ELR (cell line): ENCODE measurements around the gene TRAPPC8.
"Not testable (repeated sequence)": the region's sequence is repeated elsewhere in the genome, so short reads cannot be mapped to it uniquely, and the experiment has no call there.

Experiments
- DNase-seq: peaks from one replicate; pipeline ENCODE4 v3.0.0-alpha.2; 2015; ENCODE audit warnings: low read depth

The TRAPPC8 gene

DNA sequence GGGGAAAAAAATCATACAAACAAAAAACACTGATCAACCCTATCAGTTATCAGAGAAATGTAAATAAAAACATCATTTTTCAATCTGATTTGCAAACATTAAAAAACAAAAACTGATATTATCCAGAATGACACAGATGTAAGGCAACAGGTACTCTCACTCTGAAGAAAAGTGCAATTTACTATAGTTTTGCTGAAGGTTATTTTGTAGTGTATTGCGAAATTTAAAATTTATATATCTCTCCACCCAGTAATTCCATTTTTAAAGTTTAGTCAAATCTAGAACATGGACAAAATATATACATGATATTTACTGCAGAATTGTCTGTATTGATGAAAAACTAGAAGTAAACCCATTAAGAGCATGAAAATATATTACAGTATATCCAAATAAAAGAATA is 79.8 kb downstream of the TRAPPC8 start:
- DNase-seq, result no peak

DNA sequence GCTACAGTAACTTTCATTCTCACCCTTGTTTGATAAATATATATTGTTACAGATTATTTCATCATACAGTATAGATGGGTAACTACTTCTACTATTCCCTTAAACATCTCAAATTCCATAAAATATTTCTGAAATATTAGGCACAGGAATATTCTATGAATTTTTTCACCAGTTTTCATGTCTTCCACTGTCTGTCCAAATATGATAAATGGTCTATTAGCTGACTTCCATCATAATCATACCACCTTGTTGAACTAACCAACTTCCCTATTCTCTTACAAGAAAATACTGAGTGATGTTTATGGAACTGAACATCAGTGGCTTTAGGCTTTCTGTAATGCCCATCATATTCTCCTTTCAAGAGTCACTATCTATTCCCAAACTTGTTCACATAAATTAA is 82.4 kb downstream of the TRAPPC8 start:
- no peak for DNase-seq

DNA sequence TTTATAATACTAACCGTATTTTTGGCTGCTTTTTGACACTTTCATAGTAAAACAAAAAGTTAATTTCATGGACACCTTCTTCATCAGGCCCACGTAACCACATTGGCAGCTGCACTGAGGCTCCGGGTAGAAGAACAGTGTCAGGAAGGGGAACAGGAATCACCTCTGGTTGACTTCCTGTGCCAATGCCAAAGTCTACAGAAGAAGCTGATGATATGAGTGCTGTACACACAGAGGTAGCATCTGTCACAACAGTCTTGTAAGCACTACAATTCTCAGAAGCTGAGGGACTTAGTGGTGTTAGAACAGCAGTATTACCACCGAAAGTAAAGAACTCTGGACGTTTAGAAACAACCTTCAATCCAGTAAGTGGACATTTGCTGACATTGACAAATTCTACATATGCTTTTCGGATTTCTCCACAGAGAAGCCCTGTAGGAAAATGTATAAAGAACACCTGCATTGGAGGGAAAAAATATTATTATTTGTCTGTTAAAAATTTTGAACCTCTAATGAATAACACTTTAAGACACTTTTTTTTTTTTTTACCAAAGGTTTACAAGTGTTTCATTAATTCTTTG is 85.3 kb downstream of the TRAPPC8 start:
- no peak for DNase-seq

DNA sequence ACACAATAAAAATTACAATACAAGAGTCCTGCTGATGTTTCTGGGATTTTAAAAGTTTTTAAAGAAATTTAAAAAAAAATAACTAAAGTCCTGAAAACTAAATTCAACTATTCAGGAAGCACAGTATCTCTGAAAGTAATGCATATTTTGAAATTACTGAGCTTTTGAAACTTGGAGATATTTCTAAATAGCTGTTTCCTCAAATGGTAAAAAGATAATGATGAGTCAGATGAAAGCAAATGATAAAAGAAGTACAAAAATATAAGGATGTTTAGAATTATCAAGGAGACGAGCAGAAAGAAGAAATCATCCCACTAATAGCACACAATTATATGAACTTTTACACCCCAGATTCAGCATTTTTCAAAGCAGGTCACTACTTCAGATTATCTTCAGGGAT is 92.1 kb downstream of the TRAPPC8 start:
- DNase-seq, result no peak

DNA sequence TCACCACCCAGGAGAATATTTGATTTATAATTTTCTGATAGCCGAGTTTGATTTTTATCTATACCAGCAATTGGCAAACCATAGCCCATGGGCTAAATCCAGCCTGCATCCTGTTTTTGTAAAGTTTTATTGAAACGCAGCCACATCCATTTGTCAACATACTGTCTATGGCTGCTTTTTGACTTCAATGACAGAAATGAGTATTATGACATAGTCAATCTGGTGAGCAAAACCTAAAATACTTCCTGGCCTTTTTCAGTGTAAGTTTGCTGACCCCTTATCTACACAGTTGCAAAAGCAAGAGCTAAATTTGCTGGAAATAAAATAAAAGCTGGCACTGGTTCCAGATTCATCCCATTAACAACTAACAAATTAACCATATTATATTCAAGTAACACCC is 102.4 kb downstream of the TRAPPC8 start:
- no peak for DNase-seq

DNA sequence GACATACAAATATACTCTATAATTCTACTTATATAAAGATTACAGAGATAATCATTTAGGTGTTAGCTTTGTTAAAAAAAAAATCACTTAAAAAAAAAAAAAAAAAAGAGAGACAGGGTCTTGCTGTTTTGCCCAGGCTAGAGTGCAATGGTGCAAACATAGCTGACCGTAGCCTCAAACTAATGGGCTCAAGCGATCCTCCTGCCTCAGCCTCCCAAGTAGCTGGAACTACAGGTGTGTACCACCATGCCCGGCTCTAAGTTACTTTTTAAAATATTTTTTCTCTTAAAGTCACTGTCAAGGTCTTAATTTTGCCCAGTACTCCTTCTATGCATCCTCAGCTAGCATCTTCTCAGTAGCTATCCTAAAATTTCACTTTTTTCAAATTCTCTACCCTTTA is 105.0 kb downstream of the TRAPPC8 start:
- DNase-seq, result no peak

DNA sequence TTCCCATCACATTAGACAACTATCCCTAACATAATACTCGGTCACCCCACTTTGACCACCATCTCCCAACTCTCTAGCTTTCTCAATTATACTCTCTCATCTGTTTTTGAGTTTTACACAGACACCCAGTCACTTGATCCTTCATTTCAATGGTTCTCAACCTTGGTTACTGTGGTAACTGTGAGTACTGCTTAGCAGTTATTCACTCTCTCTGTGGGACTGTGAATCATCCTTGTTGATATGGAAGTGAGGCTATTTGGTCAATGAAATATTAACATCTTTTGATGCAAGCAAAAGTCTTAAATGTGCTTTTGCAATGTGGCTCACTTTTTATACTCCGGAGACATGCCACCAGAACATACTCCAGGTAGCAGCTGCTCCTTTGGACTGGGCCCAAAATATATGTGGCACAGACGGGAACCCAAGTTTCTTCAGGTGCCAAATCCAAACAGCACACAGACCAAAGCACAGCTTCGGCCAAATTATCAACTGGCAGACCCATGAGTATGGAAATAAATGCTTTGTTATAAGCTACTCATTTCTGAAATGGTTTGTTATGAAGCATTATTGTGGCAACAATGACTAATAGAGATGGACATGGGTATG is 107.3 kb downstream of the TRAPPC8 start:
- no peak for DNase-seq

DNA sequence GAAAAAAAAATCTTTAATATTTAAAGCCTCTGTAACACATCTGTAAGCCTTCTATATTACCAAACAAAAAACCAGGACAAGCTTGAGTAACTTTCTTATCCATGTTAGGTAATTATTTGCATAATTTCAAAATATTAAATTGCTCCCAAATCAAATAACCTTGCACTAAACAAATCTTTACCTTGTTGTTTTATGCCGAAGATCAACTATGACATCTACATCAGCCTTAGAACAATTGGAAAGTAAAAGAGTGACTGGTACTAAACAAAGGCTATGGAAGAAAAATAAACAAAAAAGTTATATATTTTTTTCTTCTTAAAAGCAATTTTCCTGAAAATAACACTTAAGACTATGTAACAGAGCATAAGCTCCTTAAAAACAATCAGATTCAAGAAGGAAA is 111.0 kb downstream of the TRAPPC8 start:
- no peak for DNase-seq

DNA sequence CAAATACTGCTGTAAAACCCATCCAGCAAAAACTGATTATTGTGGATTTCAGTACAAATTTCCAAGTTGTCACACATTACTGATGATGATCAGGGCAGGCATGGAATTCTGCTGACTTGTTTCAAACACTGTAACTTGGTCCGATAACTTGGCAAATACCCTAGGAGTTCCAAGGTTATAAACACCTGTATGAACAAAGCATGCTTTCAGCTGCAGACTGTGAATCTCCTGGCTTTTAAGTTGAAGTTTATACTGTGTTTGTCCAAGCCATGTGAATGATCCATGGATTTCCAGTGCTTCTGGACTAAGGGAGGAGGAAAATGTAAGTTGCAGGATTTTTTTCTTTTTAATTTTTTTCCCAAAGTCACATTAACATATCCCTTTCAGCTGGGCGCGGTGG is 112.2 kb downstream of the TRAPPC8 start:
- no peak for DNase-seq

DNA sequence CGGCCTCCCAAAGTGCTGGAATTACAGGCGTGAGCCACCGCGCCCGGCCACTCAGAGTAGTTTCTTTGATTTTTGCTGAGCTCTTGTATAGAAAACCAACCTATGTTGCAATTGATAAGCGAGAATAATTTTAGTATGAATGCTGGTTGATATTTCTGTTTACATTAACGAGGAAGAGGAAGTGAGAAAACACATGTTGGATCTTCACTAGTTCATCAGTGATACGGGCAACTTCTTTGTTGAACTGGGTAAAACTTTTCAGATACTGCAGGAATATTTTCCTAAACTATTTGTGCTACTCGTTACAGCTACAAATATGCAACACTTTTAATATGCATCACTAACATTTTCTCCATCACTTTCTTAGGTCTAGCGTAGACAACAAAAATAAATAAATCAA is 114.3 kb downstream of the TRAPPC8 start:
- no peak for DNase-seq

DNA sequence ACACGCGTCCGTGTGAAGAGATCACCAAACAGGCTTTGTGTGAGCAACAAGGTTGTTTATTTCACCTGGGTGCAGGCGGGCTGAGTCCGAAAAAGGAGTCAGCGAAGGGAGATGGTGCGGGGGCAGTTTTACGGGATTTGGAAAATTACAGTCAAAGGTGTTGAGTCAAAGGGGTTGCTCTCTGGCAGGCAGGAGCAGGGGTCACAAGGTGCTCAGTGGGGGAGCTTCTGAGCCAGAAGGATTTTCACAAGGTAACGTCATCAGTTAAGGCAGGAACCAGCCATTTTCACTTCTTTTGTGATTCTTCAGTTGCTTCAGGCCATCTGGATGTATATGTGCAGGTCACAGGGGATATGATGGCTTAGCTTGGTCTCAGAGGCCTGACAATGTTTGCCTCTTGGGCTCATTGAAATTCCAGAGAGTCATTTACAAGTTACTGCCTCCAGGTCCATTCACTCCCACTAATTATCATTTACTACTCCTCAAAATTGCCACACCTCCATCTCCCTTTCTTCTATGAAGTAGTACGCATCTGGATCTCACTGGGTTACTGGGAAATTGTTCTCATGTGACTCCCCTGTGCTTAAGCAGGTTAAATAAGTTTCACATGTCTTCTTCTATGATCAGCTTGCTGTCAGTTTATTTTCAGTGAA is 116.1 kb downstream of the TRAPPC8 start:
- not testable (repeated sequence) for DNase-seq

DNA sequence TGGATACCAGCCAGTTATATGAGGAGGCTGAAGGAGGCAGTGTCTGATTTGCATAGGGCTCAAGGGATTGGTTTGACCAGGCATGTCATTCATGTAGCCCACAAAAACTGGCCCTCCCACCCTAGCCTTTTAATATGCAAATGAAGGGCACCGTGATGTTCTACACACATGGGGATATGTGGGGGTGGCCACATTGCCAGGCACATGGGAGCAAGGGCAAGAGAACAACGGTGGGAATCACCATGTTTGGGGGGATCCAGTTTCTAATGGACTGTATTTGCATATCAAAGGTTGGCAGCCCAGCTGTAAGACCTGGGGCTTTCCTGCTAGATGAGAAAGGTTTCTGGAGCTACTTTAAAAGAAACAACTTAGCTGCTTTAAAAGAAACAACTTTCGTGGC is 117.2 kb downstream of the TRAPPC8 start:
- DNase-seq, result no peak

DNA sequence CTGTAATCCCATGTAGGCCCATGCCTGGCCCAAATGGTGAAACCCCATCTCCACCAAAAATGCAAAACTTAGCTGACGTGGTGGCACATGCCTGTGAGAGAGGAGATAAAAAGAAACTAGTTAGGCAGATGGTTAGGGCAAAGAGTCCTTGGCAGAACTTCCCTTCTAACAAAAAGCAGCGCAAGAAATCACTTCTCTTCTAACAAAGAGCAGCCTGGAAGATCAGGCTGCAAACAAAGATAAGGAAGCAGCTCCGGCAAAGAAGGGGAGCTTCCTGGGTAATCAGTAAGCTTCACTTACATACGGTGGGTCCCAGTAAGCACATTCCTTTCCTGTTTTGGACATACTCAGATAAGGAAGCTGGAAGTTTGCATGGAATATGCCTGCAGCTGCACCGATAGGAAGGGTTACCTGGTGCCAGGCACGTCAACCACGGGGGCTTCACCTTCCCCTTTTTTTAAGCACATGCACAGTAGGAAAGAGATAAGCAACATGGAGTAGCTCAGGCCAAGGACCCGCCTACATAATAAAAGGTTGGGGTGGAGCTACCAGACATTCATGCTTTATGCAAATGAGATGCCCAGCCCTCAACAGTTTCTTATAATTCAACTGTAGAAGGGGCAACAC is 121.3 kb downstream of the TRAPPC8 start:
- DNase-seq, result no peak

DNA sequence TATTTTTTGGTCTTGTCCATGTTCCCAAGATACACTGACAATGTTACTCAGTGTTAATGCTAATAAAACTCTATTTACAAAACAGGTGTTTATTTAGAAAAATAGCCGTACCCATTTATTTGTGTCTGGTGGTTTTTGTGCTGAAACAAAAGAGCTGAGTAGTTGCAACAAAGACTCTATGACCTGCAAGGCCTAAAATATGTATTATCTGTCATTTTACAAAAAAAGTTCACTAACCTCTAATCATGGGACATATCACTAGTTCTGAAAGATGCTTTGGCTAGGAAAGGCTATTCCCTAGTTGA is 123.1 kb downstream of the TRAPPC8 start:
- no peak for DNase-seq

DNA sequence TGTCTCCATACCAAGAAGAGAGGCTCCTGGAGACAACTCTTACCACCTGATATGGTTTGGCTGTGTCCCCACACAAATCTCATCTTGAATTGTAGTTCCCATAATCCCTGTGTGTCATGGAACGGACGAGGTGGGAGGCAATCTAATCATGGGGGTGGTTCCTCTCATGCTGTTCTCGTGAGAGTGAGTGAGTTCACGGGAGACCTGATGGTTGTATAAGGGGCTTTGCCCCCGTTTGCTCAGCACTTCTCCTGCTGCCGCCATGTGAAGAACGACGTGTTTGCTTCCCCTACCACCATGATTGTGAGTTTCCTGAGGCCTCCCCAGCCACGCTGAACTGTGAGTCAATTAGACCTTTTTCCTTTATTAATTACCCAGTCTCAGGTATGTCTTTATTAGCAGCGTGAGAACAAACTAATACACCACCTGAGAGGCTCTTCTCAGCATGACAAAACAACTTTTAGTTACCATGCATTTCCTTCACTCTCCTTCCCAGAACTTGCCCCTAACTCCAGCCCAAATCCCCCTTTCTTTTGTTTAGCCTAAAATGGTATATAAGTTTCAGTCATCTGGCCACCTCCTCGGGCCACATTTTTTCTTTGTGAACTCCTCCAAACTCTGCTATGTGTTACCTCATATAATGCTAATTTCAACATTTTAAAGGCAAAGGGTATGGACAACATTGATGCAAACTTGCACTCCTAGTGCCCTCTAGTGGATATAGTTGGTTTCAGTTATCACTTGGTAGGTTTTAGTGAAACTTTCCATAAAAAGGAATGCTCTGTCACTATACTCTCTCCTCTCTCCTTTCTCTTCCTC is 123.6 kb downstream of the TRAPPC8 start:
- DNase-seq, result peak; percentile 64

DNA sequence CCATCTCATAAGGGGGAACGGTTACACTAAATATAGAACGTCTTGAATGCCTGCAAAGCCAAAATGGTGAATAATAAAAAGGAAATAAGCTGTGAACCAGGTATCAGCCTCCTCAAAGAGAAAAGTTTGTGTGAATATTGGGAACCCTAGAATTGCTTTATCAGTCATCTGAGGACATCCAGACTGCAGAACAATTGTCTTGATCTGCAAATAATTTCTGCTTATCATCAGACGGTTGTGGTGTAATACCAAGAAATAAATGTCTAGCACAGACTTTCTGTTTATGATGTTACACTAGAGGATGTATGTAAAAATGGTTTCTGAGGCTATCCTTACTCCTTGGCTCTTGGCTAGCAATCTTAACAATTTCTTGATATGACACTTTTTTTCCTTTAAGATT is 128.8 kb downstream of the TRAPPC8 start:
- DNase-seq, result no peak

DNA sequence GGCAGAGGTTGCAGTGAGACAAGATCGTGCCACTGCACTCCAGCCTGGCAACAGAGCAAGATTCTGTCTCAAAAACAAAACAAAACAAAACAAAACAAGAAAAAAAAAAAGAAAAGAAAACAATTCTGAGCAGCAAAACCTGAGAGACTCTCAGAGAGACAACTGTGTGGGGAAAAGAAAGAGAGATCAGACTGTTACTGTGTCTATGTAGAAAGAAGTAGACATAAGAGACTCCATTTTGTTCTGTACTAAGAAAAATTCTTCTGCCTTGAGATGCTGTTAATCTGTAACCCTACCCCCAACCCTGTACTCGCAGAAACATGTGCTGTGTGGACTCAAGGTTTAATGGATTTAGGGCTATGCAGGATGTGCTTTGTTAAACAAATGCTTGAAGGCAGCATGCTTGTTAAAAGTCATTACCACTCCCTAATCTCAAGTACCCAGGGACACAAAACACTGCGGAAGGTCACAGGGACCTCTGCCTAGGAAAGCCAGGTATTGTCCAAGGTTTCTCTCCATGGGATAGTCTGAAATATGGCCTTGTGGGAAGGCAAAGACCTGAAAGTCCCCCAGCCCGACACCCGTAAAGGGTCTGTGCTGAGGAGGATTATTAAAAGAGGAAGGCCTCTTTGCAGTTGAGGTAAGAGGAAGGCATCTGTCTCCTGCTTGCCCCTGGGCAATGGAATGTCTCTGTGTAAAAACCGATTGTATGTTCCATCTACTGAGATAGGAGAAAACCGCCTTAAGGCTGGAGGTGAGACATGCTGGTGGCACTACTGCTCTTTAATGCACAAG is 132.4 kb downstream of the TRAPPC8 start:
- not testable (repeated sequence) for DNase-seq

DNA sequence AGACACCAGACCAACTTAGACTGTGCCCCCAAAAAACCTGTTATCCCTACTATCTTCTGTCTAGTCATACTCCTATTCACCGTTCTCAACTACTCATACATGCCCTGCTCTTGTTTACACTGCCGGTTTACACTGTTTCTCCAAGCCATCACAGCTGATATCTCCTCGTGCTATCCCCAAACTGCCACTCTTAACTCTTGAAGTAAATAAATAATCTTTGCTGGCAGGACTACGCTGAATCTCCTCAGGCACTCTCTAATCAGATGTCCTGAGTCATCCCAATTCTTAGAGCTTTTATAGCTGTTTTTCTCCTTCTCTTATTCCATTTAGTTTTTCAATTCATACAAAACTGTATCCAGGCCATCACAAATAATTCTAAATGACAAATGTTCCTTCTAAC is 133.9 kb downstream of the TRAPPC8 start:
- DNase-seq, result not testable (repeated sequence)

DNA sequence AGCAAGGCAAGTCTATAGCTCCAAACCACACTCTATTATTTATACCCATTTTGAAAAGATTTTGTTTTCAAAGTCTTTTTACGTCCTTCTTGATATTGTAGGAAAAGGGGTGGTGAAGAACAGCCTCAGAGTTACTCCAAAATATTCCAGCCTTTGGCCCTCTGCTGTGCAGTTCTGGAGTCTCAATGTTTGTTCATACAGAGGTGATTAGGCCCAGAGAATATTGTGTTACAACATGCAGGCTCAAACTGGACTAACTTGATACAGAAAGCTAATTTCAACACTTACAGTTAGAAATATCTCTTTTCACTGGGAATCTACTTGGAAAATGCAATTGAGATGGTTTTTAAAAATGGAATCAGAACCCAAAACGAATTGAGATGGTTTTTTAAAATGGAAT is 141.8 kb downstream of the TRAPPC8 start:
- DNase-seq, result no peak

DNA sequence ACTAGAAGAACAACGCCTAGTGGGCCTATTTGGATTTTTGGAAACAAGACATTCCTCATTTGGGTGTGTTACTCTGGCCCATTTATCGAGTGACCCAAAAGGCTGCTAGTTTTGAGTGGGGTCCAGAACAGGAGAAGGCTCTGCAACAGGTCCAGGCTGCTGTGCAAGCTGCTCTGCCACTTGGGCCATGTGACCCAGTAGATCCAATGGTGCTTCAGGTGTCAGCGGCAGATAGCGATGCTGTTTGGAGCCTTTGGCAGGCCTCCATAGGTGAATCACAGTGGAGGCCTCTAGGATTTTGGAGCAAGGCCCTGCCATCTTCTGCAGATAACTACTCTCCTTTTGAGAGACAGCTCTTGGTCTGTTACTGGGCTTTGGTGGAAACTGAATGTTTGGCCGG is 143.7 kb downstream of the TRAPPC8 start:
- DNase-seq, result not testable (repeated sequence)

DNA sequence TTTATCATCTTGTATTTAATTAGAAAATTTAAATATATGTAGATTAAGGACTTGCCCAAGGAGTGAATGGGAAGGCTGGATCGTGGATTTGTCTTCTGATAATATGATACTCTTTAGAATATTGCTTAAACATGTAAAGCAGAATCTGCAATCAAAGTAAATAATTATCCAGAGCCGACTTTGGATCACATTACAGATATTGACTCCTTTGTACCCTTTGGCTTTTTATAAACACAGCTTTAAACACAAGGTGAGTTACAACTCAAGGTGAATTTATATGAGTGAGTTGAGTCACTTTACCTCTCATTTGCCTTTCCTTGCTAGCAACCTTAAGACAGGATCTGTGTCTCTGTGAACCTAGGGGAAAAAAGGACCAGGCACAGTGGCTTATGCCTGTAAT is 144.5 kb downstream of the TRAPPC8 start:
- DNase-seq, result no peak

DNA sequence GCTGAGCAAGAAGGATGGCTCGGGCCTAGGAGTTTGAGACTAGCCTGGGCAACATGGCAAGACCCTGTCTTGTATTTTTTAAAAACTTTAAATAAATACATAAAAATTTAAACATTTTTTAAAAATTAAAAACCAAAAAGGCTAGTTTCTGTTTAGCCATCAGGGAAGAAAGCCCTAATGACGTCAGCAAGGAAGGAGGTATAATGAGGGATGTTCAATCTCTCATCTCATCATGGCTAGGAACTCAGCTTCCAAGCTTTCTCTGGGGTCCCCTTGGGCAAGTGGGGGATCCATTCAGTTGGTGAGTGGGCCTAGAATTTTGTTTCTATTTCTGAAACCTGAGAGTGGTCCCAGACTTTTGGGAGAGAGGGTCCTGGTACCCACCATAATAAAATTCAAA is 147.2 kb downstream of the TRAPPC8 start:
- no peak for DNase-seq
